Ovary (tissue), 9 donors: Measurements from ENCODE around the gene MUSTN1. TPM values are rescaled to one million over a fixed set of nuclear protein-coding genes. Genes with fewer than 3 reads are reported as not detected.

Experiments used
- DNase-seq, 5 donors: peaks; one replicate each; pipeline ENCODE4 v3.0.0-alpha.2; 2019 to 2020
- H3K27ac ChIP-seq, 2 donors: fragments of 200-600 bp; one replicate each; pipeline versions ENCODE4 v1.5.1 to v1.8.0; 2019 to 2022
- H3K27me3 ChIP-seq: fragments of 200-600 bp; one replicate; pipeline ENCODE4 v1.8.0; 2022
- H3K36me3 ChIP-seq: fragments of 200-600 bp; sonication (generic); one replicate; pipeline ENCODE4 v1.5.1; 2019
- H3K4me1 ChIP-seq: one replicate; pipeline ENCODE4 v1.8.1; 2013; ENCODE audit warnings: mild to moderate bottlenecking, moderate library complexity; ENCODE audit not compliant: insufficient read depth
- H3K4me3 ChIP-seq: fragments of 200-600 bp; sonication (generic); one replicate; pipeline ENCODE4 v1.5.1; 2017
- H3K9me3 ChIP-seq, 2 donors: fragments of 200-600 bp in 1 of 2; sonication (generic) in 1 of 2; one replicate each; pipeline versions ENCODE4 v1.5.1 to v1.8.1; 2013 to 2019; ENCODE audit warnings: mild to moderate bottlenecking in 1 of 2, moderate library complexity in 1 of 2
- EP300 ChIP-seq: sonication (generic); formaldehyde crosslinking; IDR thresholded peaks from one replicate; pipeline ENCODE4 v1.6.1; 2017; ENCODE audit warnings: antibody characterized with exemption
- POLR2A ChIP-seq: fragments of 450-650 bp; IDR thresholded peaks from one replicate; pipeline ENCODE4 v1.6.1; 2017; ENCODE audit warnings: antibody characterized with exemption, mild to moderate bottlenecking, moderate library complexity
- WGBS, 3 donors: extraction: QIAGEN DNeasy Blood & Tissue Kit in 1 of 3; methylation state at CpG; one replicate each; pipeline versions ENCODE4 v1.1.5 to v1.1.7; 2013 to 2017; 5-methylcytosine and 5-hydroxymethylcytosine counted together
- intact Hi-C, 4 donors: fragments of 100-400 bp; cut with DNase I; formaldehyde crosslinking; loops; one replicate each; pipeline versions ENCODE4 v1.11.0 to v1.15.1; 2022 to 2023
- polyA plus RNA-seq, 2 donors: library from polyadenylated mRNA; stranded (reverse); fragments of 200-250 nt in 1 of 2; fragments of 350-450 nt in 1 of 2; fragmentation: Illumina TruSeq in 1 of 2; extraction: RNeasy Lipid Tissue Mini Kit (QIAGEN cat#74804) in 1 of 2; gene quantifications; one replicate each; pipeline ENCODE4 v1.2.3, GENCODE V29; 2013 to 2014
- total RNA-seq, 7 donors: library from RNA; depleted of rRNA in 2 of 7; stranded (reverse); fragments of >200 nt in 2 of 7; fragmentation: NEBNext Ultra II Directional in 3 of 7; extraction: Animal tissue kit (Norgen Biotek cat#: 25700) in 3 of 7; gene quantifications; one replicate each; pipeline versions ENCODE4 v1.1.0 to v1.2.4, GENCODE V29; 2016 to 2023
- TF ChIP-seq, protein P1 (sequence below), 3 donors: fragments of 450-650 bp in 2 of 3; fragments of 200-600 bp in 1 of 3; IDR thresholded peaks; one replicate each; pipeline versions ENCODE4 v1.5.1 to v1.8.0; 2016 to 2022; ENCODE audit warnings: antibody characterized with exemption in 3 of 3, mild to moderate bottlenecking in 1 of 3
- donor health status: DM: no; HTN: no; CAD: no; lungs with moderate emphysema.
- donor health status: DM: no; HTN: no; CAD: no.
- donor health status: Bipolar disorder and iron deficiency.
- donor health status: DM: yes; HTN: yes; CAD: no.
- donor health status: DM: no; HTN: no; CAD: no.
- donor health status: DM: yes; HTN: yes; CAD: no.

MUSTN1 gene
- total and polyA plus RNA-seq, 9 donors, result 2.2 to 30.0 (median 8.6) TPM

DNA sequence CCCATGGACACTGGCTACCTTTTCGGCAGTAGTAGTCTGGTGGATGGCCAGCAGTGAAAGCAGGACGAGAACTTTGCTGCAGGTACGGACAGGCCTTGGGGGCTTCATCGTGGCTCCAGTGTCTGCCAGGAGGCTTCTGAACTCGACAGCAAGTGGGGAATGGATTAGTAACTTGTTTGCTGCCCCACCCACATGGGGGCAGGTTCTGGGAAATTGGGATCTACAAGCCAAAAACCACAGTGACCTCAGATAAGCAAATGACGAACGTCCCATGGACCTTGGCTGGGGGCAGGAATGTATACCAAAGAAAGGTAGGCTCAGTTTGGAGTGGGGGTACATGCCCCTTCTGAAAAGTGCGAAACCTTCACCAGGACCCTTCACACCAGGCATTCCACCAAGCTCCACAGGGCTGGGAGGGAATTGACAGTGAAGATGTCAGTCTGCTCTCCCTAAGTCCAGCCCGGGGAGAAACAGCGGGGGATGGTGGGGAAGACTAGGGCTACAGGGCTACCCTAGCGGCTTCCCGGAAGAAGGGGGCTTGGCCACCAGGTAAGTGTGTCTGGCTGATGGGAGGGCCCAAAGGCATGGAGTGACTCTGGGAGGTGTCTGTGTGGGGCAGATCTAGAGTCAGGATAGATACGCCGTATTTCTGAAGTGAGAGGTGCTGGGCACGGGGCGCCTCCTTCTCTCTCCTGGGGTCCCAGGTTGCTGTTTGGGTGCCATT lies 4.1 kb downstream of the MUSTN1 start, which contains the start of gene ITIH4:
Gene ITIH4, minus strand, starts transcription at position 138 of the 724 bp plus-strand sequence. Its CDS starts 30 bp downstream, at position 108.
- Histone ChIP-seq H3K27me3 (no peaks in the 10 kb centered on the region), H3K4me3 (no peak within 1 kb of the TSS), H3K9me3 (no peaks in the 10 kb centered on the region), H3K27ac (peak within 1 kb of the TSS in 1 of 2 donors; percentile 21), H3K4me1 (peaks cover 7% of the 10 kb centered on the region), H3K36me3 (no peaks in the 10 kb centered on the region)
- WGBS, 3 donors, result 68 to 71% (median 68%) methylated on average over 16 of the region's 16 CpGs
- intact Hi-C loops, result no loop called here
- no peak for DNase-seq
- TF ChIP-seq EP300 (no peak), POLR2A (no peak)
- TF ChIP-seq, protein P1, sequence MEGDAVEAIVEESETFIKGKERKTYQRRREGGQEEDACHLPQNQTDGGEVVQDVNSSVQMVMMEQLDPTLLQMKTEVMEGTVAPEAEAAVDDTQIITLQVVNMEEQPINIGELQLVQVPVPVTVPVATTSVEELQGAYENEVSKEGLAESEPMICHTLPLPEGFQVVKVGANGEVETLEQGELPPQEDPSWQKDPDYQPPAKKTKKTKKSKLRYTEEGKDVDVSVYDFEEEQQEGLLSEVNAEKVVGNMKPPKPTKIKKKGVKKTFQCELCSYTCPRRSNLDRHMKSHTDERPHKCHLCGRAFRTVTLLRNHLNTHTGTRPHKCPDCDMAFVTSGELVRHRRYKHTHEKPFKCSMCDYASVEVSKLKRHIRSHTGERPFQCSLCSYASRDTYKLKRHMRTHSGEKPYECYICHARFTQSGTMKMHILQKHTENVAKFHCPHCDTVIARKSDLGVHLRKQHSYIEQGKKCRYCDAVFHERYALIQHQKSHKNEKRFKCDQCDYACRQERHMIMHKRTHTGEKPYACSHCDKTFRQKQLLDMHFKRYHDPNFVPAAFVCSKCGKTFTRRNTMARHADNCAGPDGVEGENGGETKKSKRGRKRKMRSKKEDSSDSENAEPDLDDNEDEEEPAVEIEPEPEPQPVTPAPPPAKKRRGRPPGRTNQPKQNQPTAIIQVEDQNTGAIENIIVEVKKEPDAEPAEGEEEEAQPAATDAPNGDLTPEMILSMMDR (IDR thresholded peaks at IDR 0.05), result no peak

DNA sequence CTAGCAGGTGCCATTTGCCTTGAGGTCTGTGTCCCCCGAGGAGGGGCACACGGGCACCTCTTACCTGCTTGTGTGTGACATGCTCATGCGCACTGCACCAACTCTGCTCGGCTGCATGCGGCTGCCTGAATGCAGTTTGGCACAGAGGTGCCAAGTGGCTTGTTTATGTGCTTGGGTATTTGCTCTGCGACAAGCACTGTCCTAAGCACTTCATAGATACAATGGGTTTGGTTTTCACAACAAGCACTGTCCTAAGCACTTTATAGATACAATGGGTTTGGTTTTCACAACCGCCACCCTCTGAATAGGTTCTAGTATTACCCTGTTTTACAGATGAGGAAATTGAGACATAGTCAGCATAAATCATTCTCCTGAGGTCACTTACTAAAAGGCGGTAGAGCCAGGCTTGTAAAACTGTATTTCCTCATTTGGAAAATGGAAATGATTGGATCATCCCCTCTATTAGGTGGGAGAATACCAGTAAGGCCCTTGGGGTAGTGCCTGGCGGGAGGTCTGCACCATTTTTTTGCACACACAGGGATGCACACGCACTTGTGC lies 4.8 kb downstream of the MUSTN1 start:
- H3K27ac ChIP-seq, result no peak overlapping the region
- H3K4me1 ChIP-seq, result peaks cover 1% of the 10 kb centered on the region
- no peaks in the 10 kb centered on the region for H3K36me3 ChIP-seq
- H3K9me3 ChIP-seq, result no peaks in the 10 kb centered on the region
- no peak for DNase-seq
- intact Hi-C loops, result no loop called here
- no peak overlapping the region for H3K4me3 ChIP-seq
- 87 to 89% (median 88%) methylated on average over 10 of the region's 10 CpGs for WGBS, 3 donors
- H3K27me3 ChIP-seq, result no peaks in the 10 kb centered on the region
- TF ChIP-seq EP300, result no peak
- TF ChIP-seq POLR2A, result no peak
- TF ChIP-seq, protein P1 (IDR thresholded peaks at IDR 0.05), result no peak

DNA sequence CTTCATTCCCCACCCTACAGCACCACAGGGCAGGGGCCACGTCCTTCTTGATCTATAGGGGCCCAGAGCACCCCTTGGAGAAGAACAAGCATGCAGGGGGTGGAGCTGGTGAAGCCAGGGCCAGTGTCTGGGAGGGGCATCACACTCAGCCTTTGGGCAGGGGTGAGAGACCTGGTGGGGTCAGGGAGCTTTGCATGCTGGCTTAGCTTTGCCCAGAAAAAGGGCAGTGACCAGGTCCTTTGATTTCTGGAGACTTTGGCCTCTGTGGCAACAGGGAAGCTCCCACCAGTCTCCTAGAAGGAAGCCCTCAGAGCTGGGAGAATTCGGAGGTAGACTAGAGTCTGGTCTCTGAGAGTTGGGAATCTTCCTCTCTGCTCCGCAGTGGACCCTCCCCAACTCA lies 5.3 kb downstream of the MUSTN1 start:
- Histone ChIP-seq H3K4me1 (no peaks in the 10 kb centered on the region), H3K27me3 (no peaks in the 10 kb centered on the region), H3K4me3 (no peak overlapping the region), H3K27ac (no peak overlapping the region), H3K9me3 (no peaks in the 10 kb centered on the region), H3K36me3 (no peaks in the 10 kb centered on the region)
- no peak for TF ChIP-seq POLR2A
- TF ChIP-seq EP300, result no peak
- TF ChIP-seq, protein P1 (IDR thresholded peaks at IDR 0.05), result no peak
- 88 to 90% (median 89%) methylated on average over 3 of the region's 3 CpGs for WGBS, 3 donors
- no peak for DNase-seq
- intact Hi-C loops, result no loop called here

DNA sequence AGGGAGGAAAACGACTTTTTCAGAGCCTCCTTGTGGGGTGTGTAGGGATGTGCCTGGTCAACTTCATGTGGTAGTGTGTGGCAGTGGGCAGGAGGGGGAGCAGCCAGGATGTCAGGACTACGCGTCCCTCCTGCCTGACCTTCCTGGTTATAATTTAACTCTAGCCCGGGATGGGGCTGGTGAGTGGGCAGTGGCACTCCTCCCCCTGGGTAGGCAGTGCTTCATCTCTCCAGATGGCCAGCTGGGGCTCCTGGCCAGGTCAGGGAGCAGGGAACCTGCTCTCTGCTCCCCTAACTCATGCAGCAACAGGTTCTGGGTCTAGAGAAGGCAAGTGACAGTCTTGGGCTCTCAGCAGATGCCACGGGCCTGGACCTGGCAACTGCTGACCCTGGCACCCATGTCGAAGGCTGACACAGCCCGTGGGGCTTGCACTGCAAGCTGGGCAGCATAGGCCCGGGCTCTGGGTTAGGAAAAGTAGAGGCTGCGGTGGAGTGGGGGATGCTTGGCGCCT lies 6.9 kb downstream of the MUSTN1 start:
- Histone ChIP-seq H3K4me1 (no peaks in the 10 kb centered on the region), H3K36me3 (no peaks in the 10 kb centered on the region), H3K27ac (no peak overlapping the region), H3K27me3 (no peaks in the 10 kb centered on the region), H3K4me3 (no peak overlapping the region), H3K9me3 (no peaks in the 10 kb centered on the region)
- intact Hi-C loops, result no loop called here
- no peak for DNase-seq
- 53 to 62% (median 55%) methylated on average over 10 of the region's 10 CpGs for WGBS, 3 donors
- TF ChIP-seq EP300, result no peak
- TF ChIP-seq, protein P1 (IDR thresholded peaks at IDR 0.05), result no peak
- no peak for TF ChIP-seq POLR2A
